OCI-LY7 (cell line): ENCODE results near the gene TM9SF3. TPM values are rescaled to one million over a fixed set of nuclear protein-coding genes. Genes with fewer than 3 reads are reported as not detected.

ENCODE experiments used
- BruUV-seq: library from RNA; stranded (reverse); fragments of 400-500 nt; replicated peaks from 2 replicates; lab custom pipeline; 2021; lab: Mats Ljungman, UMichigan
- CTCF ChIA-PET: fragments of 300-600 bp; sonication (Branson Sonifier 250); formaldehyde crosslinking; loops from one replicate; lab custom pipeline; 2022; ENCODE audit warnings: antibody characterized with exemption; ENCODE audit not compliant: unreplicated experiment; lab: Charles Lee
- POLR2A ChIA-PET: fragments of 300-600 bp; sonication (Branson Sonifier 250); formaldehyde crosslinking; loops from one replicate; lab custom pipeline; 2022; ENCODE audit warnings: antibody characterized with exemption; lab: Charles Lee
- DNase-seq: peaks from one replicate; pipeline ENCODE4 v3.0.0-alpha.2; 2015; ENCODE audit warnings: low spot score
- H2AFZ ChIP-seq: fragments of 200-600 bp; sonication (generic), shearing (Covaris generic); 2 replicates; pipeline ENCODE4 v1.6.1; 2014; ENCODE audit warnings: mild to moderate bottlenecking, antibody characterized with exemption, low read length, moderate library complexity
- H3K27ac ChIP-seq: fragments of 200-600 bp; sonication (generic); 2 replicates; pipeline ENCODE4 v1.5.1; 2014; ENCODE audit warnings: mixed run types, low read depth, mild to moderate bottlenecking, moderate library complexity, low read length, inconsistent platforms; ENCODE audit not compliant: poor library complexity, severe bottlenecking
- H3K36me3 ChIP-seq: fragments of 200-600 bp; sonication (generic); 2 replicates; pipeline ENCODE4 v1.6.1; 2014; ENCODE audit warnings: mild to moderate bottlenecking, antibody characterized with exemption, low read length, moderate library complexity, mixed read lengths; ENCODE audit not compliant: insufficient read depth
- H3K4me1 ChIP-seq: fragments of 200-600 bp; sonication (generic); 2 replicates; pipeline ENCODE4 v1.5.1; 2014; ENCODE audit warnings: mild to moderate bottlenecking, low read length; ENCODE audit not compliant: insufficient read depth, poor library complexity, severe bottlenecking
- H3K4me2 ChIP-seq: fragments of 200-600 bp; sonication (generic); 2 replicates; pipeline ENCODE4 v1.6.1; 2014; ENCODE audit warnings: mild to moderate bottlenecking, low read length
- H3K4me3 ChIP-seq: fragments of 200-600 bp; sonication (generic); 2 replicates; pipeline ENCODE4 v1.5.1; 2014; ENCODE audit warnings: mild to moderate bottlenecking, low read depth, low read length; ENCODE audit not compliant: poor library complexity, severe bottlenecking
- H3K79me2 ChIP-seq: fragments of 200-600 bp; sonication (generic); 2 replicates; pipeline ENCODE4 v1.6.1; 2016; ENCODE audit warnings: low read depth, mild to moderate bottlenecking, low read length, moderate library complexity, mixed read lengths; ENCODE audit not compliant: insufficient read depth
- H3K9me2 ChIP-seq: fragments of 200-600 bp; sonication (generic); 2 replicates; pipeline ENCODE4 v1.6.1; 2016; ENCODE audit warnings: mild to moderate bottlenecking, low read length, mixed read lengths; ENCODE audit not compliant: insufficient read depth
- H3K9me3 ChIP-seq: fragments of 200-600 bp; sonication (generic); 2 replicates; pipeline ENCODE4 v1.6.1; 2014; ENCODE audit warnings: mild to moderate bottlenecking, mixed run types, low read length, mixed read lengths
- H4K20me1 ChIP-seq: fragments of 200-600 bp; sonication (generic); 2 replicates; pipeline ENCODE4 v1.6.1; 2014; ENCODE audit warnings: mild to moderate bottlenecking, antibody characterized with exemption, low read length, moderate library complexity, mixed read lengths; ENCODE audit not compliant: insufficient read depth
- EZH2phosphoT487 ChIP-seq: fragments of 200-600 bp; sonication (generic); IDR thresholded peaks from 2 replicates; pipeline ENCODE4 v1.6.1; 2018; ENCODE audit warnings: low read depth, borderline replicate concordance, mild to moderate bottlenecking, mixed run types, antibody characterized with exemption, low read length, moderate library complexity, mixed read lengths
- intact Hi-C: fragments of 100-400 bp; cut with micrococcal nuclease; formaldehyde crosslinking; loops from one replicate; pipeline ENCODE4 v1.10.0; 2022; ENCODE audit not compliant: unreplicated experiment
- total RNA-seq, 2 experiments: library from RNA; depleted of rRNA in 1 of 2; stranded (reverse); fragments of >200 nt in 1 of 2; shearing (Covaris generic) in 1 of 2; gene quantifications; 2 replicates each; pipeline ENCODE4 v1.2.3, GENCODE V29; 2014 to 2022
- TF ChIP-seq, protein P1 (sequence below): fragments of 200-600 bp; sonication (generic); conservative IDR thresholded peaks from 2 replicates; pipeline ENCODE4 v1.5.1; 2014; ENCODE audit warnings: mild to moderate bottlenecking, antibody characterized with exemption, low read length, moderate library complexity, mixed read lengths

TM9SF3 gene
- total RNA-seq, 2 experiments from 2014 or later: 23.0 to 88.8 TPM

DNA sequence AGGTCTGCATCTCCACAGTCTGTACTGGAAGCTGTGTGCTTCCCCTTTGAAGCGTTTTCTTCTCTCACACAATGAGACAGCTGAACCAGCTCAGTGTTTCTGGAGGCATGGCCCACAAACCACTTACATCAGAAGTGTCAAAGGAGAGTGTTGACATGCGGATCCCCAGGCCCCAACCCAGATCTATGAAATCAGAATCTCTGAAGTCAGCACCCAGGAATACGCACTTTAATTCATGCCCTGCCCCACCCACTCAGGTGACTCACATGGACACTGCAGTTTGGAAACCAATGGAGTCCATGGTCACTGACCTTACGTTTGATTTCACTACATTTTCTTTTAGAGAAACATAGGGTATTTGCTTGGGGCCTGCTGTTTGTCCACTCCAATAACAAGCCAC lies 92.1 kb downstream of the TM9SF3 start:
- POLR2A ChIA-PET: interaction anchor here (0.6 kb wide), 1 partner anchor 26 kb away, joined by 3 read pairs; no protein-coding TSS in a partner anchor
- Histone ChIP-seq H4K20me1 (no peaks in the 10 kb centered on the region), H3K4me3 (no peak overlapping the region), H3K36me3 (no peaks in the 10 kb centered on the region), H2AFZ (no peak overlapping the region), H3K4me1 (no peaks in the 10 kb centered on the region), H3K27ac (no peak overlapping the region), H3K9me2 (no peaks in the 10 kb centered on the region), H3K4me2 (no peak overlapping the region), H3K79me2 (no peaks in the 10 kb centered on the region), H3K9me3 (no peaks in the 10 kb centered on the region)
- CTCF ChIA-PET: no interaction called here
- intact Hi-C loops: no loop called here
- BruUV-seq: no TSS peak
- DNase-seq: no peak
- TF ChIP-seq, protein P1, sequence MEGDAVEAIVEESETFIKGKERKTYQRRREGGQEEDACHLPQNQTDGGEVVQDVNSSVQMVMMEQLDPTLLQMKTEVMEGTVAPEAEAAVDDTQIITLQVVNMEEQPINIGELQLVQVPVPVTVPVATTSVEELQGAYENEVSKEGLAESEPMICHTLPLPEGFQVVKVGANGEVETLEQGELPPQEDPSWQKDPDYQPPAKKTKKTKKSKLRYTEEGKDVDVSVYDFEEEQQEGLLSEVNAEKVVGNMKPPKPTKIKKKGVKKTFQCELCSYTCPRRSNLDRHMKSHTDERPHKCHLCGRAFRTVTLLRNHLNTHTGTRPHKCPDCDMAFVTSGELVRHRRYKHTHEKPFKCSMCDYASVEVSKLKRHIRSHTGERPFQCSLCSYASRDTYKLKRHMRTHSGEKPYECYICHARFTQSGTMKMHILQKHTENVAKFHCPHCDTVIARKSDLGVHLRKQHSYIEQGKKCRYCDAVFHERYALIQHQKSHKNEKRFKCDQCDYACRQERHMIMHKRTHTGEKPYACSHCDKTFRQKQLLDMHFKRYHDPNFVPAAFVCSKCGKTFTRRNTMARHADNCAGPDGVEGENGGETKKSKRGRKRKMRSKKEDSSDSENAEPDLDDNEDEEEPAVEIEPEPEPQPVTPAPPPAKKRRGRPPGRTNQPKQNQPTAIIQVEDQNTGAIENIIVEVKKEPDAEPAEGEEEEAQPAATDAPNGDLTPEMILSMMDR: no peak
- no peak for TF ChIP-seq EZH2phosphoT487

GRCh38 chr10:96493871-96494525 lies 92.8 kb downstream of the TM9SF3 start:
- H3K79me2 ChIP-seq: no peaks in the 10 kb centered on the region
- H3K4me2 ChIP-seq: no peak overlapping the region
- ChIA-PET POLR2A (interaction anchor here (0.6 kb wide), 1 partner anchor 26 kb away, joined by 3 read pairs; no protein-coding TSS in a partner anchor), CTCF (no interaction called here)
- H3K4me1 ChIP-seq: no peaks in the 10 kb centered on the region
- TF ChIP-seq EZH2phosphoT487: no peak
- TF ChIP-seq, protein P1: no peak
- no peak overlapping the region for H2AFZ ChIP-seq
- H3K36me3 ChIP-seq: no peaks in the 10 kb centered on the region
- no peaks in the 10 kb centered on the region for H4K20me1 ChIP-seq
- no peak for DNase-seq
- no peaks in the 10 kb centered on the region for H3K9me2 ChIP-seq
- H3K9me3 ChIP-seq: no peaks in the 10 kb centered on the region
- no TSS peak for BruUV-seq
- intact Hi-C loops: no loop called here
- no peak overlapping the region for H3K4me3 ChIP-seq
- H3K27ac ChIP-seq: no peak overlapping the region

DNA sequence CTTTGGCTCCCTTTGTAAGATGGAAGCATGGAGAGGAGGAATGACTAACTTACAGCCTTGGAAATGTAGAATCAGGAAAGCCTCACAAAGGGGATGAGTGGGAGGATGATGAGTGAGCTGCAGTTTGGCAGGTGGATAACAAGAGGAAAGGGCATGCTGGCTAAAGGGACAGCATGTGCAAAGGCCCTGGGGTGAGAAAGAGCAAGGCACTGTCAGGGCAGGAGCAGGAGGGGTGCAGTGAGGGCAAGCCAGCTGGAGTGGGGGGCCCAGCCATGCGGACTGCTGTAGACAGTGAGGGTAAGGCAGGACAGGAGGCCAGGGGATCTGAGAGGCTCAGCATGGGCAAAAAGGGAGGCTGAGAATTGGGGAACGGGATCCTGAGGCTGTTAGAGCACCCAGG lies 93.6 kb downstream of the TM9SF3 start:
- POLR2A ChIA-PET: no interaction called here
- no peak overlapping the region for H3K4me3 ChIP-seq
- TF ChIP-seq, protein P1: no peak
- TF ChIP-seq EZH2phosphoT487: no peak
- BruUV-seq: no TSS peak
- no peaks in the 10 kb centered on the region for H3K79me2 ChIP-seq
- no peak overlapping the region for H2AFZ ChIP-seq
- no peaks in the 10 kb centered on the region for H3K9me3 ChIP-seq
- no peak overlapping the region for H3K4me2 ChIP-seq
- intact Hi-C loops: no loop called here
- no peaks in the 10 kb centered on the region for H4K20me1 ChIP-seq
- CTCF ChIA-PET: no interaction called here
- no peak for DNase-seq
- H3K9me2 ChIP-seq: no peaks in the 10 kb centered on the region
- no peaks in the 10 kb centered on the region for H3K36me3 ChIP-seq
- H3K27ac ChIP-seq: no peak overlapping the region
- H3K4me1 ChIP-seq: no peaks in the 10 kb centered on the region
